ENCODE results near the gene HPCAL1.
A peak's percentile ranks its signal among the peaks of the same experiment; 100 is the strongest.

The HPCAL1 gene

DNA sequence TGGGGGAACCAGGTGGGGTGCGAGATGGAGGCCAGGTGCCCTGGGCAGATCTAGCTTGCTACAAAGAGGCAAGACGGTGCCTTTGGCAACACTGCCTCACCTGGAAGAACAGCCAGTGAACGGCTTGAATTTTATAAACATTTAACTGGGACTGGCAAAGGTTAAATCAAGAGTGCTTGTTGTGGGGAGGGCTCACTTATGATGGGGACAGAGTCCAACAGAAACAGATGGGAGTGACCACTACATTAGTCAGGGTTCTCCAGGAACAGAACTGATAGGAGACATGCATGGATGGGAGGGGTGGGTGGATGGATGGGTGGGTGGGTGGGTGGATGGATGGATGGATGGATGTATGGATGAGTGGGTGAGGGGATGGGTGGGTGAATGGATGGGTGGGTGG lies 126.2 kb downstream of the HPCAL1 start:
- DNase-seq (ENCODE audit: low read depth in 2 of 2), result no peak
- TF ChIP-seq, protein P1, sequence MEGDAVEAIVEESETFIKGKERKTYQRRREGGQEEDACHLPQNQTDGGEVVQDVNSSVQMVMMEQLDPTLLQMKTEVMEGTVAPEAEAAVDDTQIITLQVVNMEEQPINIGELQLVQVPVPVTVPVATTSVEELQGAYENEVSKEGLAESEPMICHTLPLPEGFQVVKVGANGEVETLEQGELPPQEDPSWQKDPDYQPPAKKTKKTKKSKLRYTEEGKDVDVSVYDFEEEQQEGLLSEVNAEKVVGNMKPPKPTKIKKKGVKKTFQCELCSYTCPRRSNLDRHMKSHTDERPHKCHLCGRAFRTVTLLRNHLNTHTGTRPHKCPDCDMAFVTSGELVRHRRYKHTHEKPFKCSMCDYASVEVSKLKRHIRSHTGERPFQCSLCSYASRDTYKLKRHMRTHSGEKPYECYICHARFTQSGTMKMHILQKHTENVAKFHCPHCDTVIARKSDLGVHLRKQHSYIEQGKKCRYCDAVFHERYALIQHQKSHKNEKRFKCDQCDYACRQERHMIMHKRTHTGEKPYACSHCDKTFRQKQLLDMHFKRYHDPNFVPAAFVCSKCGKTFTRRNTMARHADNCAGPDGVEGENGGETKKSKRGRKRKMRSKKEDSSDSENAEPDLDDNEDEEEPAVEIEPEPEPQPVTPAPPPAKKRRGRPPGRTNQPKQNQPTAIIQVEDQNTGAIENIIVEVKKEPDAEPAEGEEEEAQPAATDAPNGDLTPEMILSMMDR (IDR thresholded peaks at IDR 0.05; ENCODE audit: low read depth, low read length), result no peak
- no peak overlapping the region for H3K4me3 ChIP-seq (replicated peaks in 1 of 2; ENCODE audit: low read depth in 2 of 2, low read length in 2 of 2)

GRCh38 chr2:10430886-10431622 lies 128.3 kb downstream of the HPCAL1 start:
- no peak overlapping the region for H3K4me3 ChIP-seq (replicated peaks in 1 of 2; ENCODE audit: low read depth in 2 of 2, low read length in 2 of 2)
- TF ChIP-seq, protein P1 (IDR thresholded peaks at IDR 0.05; ENCODE audit: low read depth, low read length), result no peak
- no peak for DNase-seq (ENCODE audit: low read depth in 2 of 2)

- no peak for DNase-seq (ENCODE audit: low read depth in 2 of 2)
- no peak overlapping the region for H3K4me3 ChIP-seq (replicated peaks in 1 of 2; ENCODE audit: low read depth in 2 of 2, low read length in 2 of 2)
- TF ChIP-seq, protein P1 (IDR thresholded peaks at IDR 0.05; ENCODE audit: low read depth, low read length), result no peak
Observed at GRCh38 chr2:10431797-10432196, 129.1 kb downstream of the HPCAL1 start.

- TF ChIP-seq, protein P1 (IDR thresholded peaks at IDR 0.05; ENCODE audit: low read depth, low read length), result no peak
- DNase-seq (ENCODE audit: low read depth in 2 of 2), result no peak
- H3K4me3 ChIP-seq (replicated peaks in 1 of 2; ENCODE audit: low read depth in 2 of 2, low read length in 2 of 2), result peak overlapping the region in 1 of 2 donors; percentile 34
Observed at GRCh38 chr2:10432311-10433181, 129.8 kb downstream of the HPCAL1 start.

DNA sequence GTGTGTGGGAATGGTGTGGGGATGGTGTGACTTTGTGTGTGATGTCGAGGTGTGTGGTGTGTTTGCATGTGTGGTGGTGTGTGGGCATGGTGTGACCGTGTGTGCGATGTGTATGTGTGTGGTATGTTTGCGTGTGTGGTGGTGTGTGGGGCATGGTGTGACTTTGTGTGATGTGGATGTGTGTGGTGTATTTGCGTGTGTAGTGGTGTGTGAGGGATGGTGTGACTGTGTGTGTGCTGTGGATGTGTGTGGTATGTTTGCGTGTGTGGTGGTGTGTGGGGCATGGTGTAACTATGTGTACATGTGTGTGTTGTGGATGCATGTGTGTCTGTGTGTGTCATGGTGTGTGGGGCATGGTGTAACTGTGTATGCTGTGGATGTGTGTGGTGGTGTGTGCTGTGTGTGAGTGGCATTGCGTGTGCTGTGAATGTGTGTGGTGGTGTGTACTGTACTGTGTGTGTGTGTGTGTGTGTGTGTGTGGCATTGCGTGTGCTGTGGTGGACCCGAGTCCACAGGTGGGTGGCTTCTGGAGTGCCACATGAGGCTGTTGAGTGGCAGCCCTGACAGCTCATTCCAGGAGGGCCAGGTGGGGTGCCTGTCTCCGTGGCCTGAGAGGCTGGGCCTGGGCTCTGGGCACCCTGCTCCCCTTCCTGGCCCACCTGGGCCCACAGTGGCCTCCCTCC lies 130.7 kb downstream of the HPCAL1 start:
- no peak overlapping the region for H3K4me3 ChIP-seq (replicated peaks in 1 of 2; ENCODE audit: low read depth in 2 of 2, low read length in 2 of 2)
- no peak for DNase-seq (ENCODE audit: low read depth in 2 of 2)
- TF ChIP-seq, protein P1 (IDR thresholded peaks at IDR 0.05; ENCODE audit: low read depth, low read length), result no peak

GRCh38 chr2:10433947-10434885 lies 131.5 kb downstream of the HPCAL1 start:
- TF ChIP-seq, protein P1 (IDR thresholded peaks at IDR 0.05; ENCODE audit: low read depth, low read length), result no peak
- DNase-seq (ENCODE audit: low read depth in 2 of 2), result no peak
- H3K4me3 ChIP-seq (replicated peaks in 1 of 2; ENCODE audit: low read depth in 2 of 2, low read length in 2 of 2), result no peak overlapping the region
